HG03095 (cell line): ENCODE results near the gene PIH1D2.
"Not testable (repeated sequence)": the region's sequence is repeated elsewhere in the genome, so short reads cannot be mapped to it uniquely, and the experiment has no call there.

Experiments used
- ATAC-seq: cut with Tn5 transposase; IDR thresholded peaks from one replicate; pipeline ENCODE4 v1.9.1; 2021; ENCODE audit warnings: moderate library complexity; ENCODE audit not compliant: unreplicated experiment

The PIH1D2 gene

GRCh38 chr11:112057170-112057569, 16.6 kb downstream of the PIH1D2 start:
- ATAC-seq, result no peak

- ATAC-seq, result no peak
Measured at GRCh38 chr11:112051768-112052167, 22.0 kb downstream of the PIH1D2 start.

DNA sequence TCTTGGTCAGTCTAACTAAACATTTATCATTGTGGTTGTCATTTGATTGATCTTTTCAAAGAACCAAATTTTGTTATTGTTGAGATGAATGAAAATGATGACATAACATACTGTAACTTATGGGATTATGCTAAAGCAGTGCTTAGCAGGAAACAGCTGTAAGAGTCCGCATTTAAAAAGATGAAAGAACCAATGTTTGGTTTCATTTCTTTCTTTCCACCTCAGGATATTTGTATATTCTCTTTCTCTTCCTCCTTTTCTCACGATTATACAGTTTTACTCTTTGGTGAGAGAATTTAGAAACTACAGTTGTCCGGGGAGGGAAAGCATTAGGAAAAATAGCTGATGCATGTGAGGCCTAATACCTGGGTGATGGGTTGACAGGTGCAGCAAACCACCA, 23.1 kb downstream of the PIH1D2 start:
- ATAC-seq, result peak; percentile 90

DNA sequence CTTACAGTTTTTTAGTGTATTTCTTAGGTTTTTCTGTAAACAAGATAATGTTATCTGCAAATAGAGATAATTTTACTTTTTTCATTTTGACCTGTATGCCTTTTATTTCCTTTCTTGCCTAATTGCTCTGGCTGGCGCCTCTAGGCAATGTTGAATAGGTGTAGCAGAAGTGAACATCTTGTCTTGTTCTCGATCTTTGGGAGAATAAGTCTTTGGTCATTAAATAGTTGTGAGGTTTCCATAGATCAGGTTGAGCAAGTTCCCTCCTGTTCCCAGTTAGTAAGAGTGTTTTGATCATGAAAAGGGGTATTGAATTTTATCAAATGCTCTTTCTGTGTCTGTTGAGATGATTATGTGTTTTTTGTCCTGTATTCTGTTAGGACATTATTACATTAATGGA, 24.0 kb downstream of the PIH1D2 start:
- ATAC-seq, result no peak

DNA sequence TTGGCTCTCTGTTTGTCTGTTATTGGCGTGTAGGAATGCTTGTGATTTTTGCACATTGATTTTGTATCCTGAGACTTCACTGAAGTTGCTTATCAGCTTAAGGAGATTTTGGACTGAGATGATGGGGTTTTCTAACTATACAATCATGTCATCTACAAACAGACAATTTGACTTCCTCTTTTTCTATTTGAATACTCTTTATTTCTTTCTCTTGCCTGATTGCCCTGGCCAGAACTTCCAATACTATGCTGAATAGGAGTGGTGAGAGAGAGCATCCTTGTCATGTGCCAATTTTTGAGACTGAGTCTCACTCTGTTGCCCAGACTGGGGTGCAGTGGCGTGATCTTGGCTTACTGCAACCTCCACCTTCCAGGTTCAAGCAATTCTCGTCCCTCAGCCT, 25.6 kb downstream of the PIH1D2 start:
- not testable (repeated sequence) for ATAC-seq

DNA sequence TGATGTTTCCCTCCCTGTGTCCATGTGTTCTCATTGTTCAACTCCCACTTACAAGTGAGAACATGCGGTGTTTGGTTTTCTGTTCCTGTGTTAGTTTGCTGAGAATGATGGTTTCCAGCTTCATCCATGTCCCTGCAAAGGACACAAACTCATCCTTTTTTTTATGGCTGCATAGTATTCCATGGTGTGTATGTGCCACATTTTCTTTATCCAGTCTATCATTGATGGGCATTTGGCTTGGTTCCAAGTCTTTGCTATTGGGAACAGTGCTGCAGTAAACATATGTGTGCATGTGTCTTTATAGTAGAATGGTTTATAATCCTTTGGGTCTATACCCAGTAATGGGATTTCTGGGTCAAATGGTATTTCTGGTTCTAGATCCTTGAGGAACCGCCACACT, 27.2 kb downstream of the PIH1D2 start:
- not testable (repeated sequence) for ATAC-seq

- no peak for ATAC-seq
Measured at GRCh38 chr11:112044961-112045360, 28.9 kb downstream of the PIH1D2 start.

DNA sequence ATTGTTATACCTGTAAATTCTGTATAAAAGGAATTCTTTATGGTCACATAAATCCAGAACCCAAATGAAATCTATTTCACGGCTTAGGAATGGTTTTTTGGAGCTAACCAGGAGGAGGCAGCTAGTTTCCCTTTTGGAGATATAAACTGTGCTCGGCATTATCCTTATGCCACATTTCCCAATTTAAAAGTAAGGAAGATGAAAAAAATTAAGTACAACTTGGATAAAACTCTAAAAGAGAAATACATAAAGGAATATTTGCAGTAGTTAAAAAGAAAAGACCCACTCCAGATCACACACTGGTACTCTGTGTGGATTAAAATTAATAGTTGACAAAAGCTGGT, 30.9 kb downstream of the PIH1D2 start:
- ATAC-seq, result no peak

GRCh38 chr11:112042161-112042960, 31.5 kb downstream of the PIH1D2 start:
- no peak for ATAC-seq

- no peak for ATAC-seq
Measured at GRCh38 chr11:112037527-112037926, 36.3 kb downstream of the PIH1D2 start.

- no peak for ATAC-seq
Measured at GRCh38 chr11:112033902-112034301, 39.9 kb downstream of the PIH1D2 start.

GRCh38 chr11:112029460-112029859, 44.4 kb downstream of the PIH1D2 start:
- no peak for ATAC-seq

DNA sequence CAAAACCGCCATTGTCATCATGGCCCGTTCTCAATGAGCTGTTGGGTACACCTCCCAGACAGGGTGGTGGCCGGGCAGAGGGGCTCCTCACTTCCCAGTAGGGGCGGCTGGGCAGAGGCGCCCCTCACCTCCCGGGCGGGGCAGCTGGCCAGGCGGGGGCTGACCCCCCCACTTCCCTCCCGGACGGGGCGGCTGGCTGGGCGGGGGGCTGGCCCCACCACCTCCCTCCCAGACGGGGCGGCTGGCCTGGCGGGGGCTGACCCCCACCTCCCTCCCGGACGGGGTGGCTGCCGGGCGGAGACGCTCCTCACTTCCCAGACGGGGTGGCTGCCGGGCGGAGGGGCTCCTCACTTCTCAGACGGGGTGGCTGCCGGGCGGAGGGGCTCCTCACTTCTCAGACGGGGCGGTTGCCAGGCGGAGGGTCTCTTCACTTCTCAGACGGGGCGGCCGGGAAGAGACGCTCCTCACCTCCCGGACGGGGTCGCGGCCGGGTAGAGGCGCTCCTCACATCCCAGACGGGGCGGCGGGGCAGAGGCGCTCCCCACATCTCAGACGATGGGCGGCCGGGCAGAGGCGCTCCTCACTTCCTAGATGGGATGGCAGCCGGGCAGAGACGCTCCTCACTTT, 46.9 kb downstream of the PIH1D2 start:
- ATAC-seq, result not testable (repeated sequence)

- peak; percentile 2 for ATAC-seq
Measured at GRCh38 chr11:112025707-112026106, 48.1 kb downstream of the PIH1D2 start.

DNA sequence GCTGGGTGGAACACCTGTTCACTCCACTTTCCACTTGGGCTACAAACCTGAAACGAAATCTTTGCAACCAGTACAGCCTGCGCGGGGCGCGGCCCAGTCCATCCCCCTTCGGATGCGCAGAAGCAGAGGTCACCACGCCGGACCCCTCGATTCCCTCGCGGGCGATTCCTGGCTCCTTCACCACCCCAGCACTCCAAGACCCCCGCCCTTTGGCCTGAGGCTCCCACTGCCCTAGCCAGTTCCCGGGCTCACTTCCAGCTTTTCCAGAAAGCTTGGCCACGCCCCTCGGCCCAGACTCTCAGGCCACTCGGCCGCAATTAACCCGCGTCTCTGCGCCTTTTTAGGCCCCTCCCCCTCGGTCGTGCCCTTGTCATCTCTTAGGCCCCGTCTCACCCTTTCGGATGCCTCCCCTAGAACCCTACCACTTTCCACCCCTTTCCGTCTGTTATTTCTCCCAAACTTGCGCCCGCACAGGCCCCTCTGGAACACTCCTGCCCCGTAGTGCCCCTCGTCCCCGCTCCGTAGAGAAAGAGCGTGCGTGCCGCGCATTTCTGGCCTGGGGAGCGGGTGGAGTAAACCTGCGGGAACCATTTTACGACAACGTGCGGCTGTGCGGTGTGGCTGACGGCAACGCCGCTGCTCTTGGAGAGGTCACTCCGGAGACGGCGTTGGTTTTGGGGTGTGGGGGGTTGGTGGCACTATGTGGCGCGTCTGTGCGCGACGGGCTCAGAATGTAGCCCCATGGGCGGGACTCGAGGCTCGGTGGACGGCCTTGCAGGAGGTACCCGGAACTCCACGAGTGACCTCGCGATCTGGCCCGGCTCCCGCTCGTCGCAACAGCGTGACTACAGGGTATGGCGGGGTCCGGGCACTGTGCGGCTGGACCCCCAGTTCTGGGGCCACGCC, 48.8 kb downstream of the PIH1D2 start, which contains the start of gene DLAT:
TSS of gene DLAT (plus strand) at position 636 of the 906 bp plus-strand sequence. CDS start at position 701, 65 bp downstream.
- ATAC-seq, result peak; percentile 63

DNA sequence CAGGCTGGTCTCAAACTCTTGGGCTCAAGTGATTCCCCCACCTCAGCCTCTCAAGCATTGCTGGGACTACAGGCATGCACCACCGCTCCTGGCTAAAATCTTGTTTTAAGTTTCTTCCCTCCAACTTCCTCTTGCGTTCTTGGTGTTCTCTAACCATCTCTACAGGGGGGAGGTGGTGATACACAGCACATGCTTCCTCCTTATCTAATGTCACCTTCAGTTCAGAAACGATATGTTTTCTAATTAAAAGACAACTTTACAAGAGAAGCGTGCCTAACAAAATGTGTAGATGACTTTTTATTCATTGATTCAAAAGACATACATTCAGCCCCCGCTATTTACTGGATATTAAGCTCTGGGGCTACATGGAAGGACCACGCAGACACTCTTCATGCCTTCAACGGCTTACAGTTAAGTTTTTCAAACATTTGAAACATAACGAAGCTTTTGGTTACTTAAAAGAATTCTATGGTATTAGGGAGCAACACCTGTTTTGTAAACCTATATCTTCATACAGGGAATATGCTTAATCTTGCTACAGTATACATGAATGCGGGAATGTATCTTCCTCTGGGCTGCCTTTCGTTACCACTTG, 49.5 kb downstream of the PIH1D2 start:
- peak; percentile 51 for ATAC-seq

- ATAC-seq, result no peak
Measured at GRCh38 chr11:112023104-112023503, 50.7 kb downstream of the PIH1D2 start.

GRCh38 chr11:112019066-112019465, 54.8 kb downstream of the PIH1D2 start:
- no peak for ATAC-seq
